GM23248 (cell line): ENCODE results near the gene JKAMP.

Experiments
- EZH2 ChIP-seq: fragments of 200-600 bp; sonication (generic); IDR thresholded peaks from 2 replicates; pipeline ENCODE4 v1.6.1; 2018; ENCODE audit warnings: antibody characterized with exemption, mild to moderate bottlenecking; ENCODE audit not compliant: insufficient read depth, poor library complexity, severe bottlenecking
- EZH2phosphoT487 ChIP-seq: fragments of 200-600 bp; sonication (generic); IDR thresholded peaks from 2 replicates; pipeline ENCODE4 v1.6.1; 2018; ENCODE audit warnings: antibody characterized with exemption, moderate library complexity, mild to moderate bottlenecking, low read depth; ENCODE audit not compliant: insufficient read depth

DNA sequence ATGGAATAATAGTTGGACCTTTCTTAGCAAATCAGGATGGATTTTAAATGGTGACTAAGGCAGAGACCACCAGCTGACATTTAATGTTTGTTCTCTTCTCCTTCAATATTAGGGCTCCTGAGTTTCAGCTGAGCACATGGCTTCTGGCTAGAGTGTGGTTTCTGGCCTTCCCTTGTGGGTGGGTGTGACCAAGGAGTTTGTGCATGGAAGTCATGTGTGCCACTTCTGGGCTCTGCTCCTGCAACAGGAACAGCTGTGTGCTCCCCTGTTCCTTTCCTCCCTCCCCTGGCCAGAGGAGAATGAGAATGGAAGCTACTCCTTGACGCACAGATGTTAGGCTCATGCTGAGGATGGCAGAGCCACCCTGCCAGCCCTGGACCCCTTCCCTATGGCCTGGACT lies 48.1 kb downstream of the JKAMP start:
- TF ChIP-seq EZH2 (no peak), EZH2phosphoT487 (no peak)
